Measurements from ENCODE around the gene POU4F3.
"Not testable (repeated sequence)": the region's sequence is repeated elsewhere in the genome, so short reads cannot be mapped to it uniquely, and the experiment has no call there.

Gene POU4F3

GRCh38 chr5:146338774-146339714 lies at the start of gene POU4F3:
Gene POU4F3, plus strand, starts transcription at chr5:146338839. Its CDS starts 274 bp downstream, at chr5:146339113.
- DNase-seq (ENCODE audit: low spot score), result no peak

DNA sequence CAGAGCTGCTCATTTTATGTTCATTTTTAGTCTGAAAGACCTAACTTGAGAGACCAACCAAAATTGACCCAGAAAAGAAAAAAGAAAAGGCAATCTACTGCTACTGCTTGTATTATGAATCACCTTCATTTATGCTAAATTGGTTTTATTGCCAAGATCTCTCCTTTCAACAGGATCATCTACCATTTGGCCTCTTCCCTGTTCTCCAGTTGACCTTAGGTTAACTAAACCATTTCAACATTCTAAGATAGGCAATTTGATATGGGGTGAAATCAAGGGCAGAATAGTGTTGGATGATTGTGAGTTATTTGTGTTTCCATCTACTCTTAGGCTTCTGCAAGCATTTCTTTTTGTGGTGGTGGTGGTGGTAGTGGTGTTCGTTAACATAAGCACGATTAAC lies 48.3 kb upstream of the POU4F3 start:
- no peak for DNase-seq (ENCODE audit: low spot score)

DNA sequence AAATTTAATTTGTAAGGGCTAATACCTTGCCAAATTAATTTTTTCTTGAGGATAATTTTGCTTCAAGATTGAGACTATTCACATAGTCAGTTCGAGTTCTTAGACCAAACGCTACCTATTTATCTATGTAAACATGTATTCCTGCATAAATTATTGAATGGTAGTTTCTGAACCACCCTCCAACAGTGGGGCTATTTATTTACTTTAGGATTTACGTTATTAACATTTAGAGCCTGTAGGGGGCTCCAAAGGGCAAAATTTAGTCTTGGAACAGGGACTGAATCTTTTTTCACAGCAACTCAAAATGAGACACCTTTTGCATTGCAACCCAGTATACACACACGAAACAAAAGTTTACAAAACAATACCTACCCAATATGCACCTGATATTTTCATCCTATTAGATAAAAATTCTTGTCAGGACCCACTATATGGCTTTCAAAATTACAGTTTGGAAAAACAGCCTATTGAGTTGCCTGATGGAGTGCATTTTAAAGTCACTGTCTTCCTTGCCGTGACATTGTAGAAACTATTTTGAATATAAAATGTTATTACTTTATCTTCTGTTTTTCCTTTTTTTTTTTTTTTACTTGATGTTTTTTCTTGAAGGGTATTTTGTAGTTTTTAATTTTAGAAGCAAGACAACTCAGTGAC lies 47.1 kb upstream of the POU4F3 start:
- DNase-seq (ENCODE audit: low spot score), result peak; percentile 68

DNA sequence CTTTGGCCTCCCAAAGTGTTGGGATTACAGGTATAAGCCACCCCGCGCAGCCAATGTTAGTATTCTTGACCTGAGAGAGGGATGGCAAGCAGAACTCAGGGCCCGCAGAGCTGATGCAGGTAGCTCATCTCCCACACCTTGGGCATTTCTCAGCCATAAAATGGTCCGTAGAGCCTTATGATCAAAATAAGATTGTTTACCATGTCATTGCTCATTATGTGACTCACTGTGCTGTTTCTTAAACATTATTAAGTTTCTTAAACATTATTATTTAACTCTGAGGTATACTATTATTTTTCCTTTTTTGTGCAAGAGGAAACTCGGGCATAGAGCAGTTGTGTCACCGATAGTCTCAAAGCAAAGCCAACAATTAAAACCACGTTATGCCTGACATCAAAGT lies 42.4 kb upstream of the POU4F3 start:
- no peak for DNase-seq (ENCODE audit: low spot score)

DNA sequence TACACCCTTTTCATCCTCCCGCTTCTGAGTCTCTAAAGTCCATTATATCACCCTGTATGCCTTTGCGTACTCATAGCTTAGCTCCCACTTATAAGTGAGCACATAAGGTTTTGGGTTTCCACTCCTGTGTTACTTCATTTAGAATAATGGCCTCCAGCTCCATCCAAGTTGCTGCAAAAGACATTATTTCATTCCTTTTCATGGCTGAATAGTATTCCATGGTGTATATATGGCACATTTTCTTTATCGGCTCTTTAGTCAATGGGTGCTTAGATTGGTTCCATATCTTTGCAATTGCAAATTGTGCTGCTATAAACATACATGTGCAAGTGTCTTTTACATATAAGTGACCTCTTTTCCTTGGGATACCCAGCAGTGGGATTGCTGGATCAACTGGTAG lies 39.7 kb upstream of the POU4F3 start:
- not testable (repeated sequence) for DNase-seq (ENCODE audit: low spot score)

GRCh38 chr5:146301626-146302025 lies 37.0 kb upstream of the POU4F3 start:
- DNase-seq (ENCODE audit: low spot score), result no peak

DNA sequence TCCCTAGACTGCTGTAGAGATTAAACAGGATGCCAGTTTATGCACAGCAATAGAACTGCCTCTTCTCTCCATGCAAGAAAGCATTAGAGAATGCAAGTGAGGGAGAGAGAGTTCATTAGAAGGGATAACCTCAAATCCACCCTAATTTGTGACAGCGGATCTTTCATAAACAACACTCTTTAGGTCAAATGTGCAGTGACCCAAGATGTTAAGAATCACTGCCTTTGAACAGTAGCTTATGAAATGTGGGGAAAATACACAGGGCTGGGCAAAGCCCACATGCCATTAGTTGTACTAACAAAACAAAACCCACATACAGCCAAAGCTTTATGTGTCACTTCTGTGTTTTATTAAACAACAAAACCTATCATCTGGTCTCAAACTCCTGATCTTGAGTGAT lies 36.2 kb upstream of the POU4F3 start:
- no peak for DNase-seq (ENCODE audit: low spot score)

- DNase-seq (ENCODE audit: low spot score), result no peak
These were observed 31.8 kb upstream of the POU4F3 start for GRCh38 chr5:146306838-146307237.

DNA sequence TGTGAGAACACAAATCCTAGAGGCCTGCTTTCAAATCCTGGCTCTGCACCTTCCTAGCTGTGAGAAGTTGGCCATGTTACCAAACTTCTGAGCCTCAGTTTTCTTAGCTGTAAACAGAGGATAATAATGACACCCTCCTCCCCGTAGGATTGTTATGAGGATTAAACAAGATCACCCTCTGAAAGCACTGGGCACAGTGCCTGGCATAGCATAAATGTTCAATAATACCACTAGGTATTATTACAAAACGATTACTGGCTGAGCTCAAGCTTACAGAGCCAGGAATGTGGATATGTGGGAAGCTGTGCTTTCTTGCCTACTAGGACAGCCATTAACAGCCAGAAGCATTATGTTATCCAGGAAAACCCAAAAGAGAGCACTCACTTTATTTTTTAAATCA lies 30.8 kb upstream of the POU4F3 start:
- DNase-seq (ENCODE audit: low spot score), result no peak

GRCh38 chr5:146310540-146310939 lies 28.1 kb upstream of the POU4F3 start:
- DNase-seq (ENCODE audit: low spot score), result no peak

GRCh38 chr5:146311278-146311677 lies 27.4 kb upstream of the POU4F3 start:
- no peak for DNase-seq (ENCODE audit: low spot score)

- DNase-seq (ENCODE audit: low spot score), result no peak
These were observed 25.6 kb upstream of the POU4F3 start for GRCh38 chr5:146313027-146313426.

DNA sequence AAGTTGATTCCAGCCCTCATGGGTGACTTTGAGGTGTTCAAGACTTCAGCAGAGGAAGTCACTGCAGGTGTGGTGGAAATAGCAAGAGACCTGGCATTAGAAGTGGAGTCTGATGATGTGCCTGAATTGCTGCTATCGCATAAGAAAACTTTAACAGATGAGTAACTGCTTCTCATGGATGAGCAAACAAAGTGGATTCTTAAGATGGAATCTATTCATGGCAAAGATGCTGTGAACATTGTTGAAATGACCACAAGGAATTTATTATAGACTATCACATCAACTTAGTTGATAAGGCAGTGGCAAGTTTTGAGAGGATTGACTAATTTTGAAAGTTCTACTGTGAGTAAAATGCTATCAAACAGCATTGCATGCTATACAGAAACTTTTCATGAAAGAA lies 17.1 kb upstream of the POU4F3 start:
- no peak for DNase-seq (ENCODE audit: low spot score)

DNA sequence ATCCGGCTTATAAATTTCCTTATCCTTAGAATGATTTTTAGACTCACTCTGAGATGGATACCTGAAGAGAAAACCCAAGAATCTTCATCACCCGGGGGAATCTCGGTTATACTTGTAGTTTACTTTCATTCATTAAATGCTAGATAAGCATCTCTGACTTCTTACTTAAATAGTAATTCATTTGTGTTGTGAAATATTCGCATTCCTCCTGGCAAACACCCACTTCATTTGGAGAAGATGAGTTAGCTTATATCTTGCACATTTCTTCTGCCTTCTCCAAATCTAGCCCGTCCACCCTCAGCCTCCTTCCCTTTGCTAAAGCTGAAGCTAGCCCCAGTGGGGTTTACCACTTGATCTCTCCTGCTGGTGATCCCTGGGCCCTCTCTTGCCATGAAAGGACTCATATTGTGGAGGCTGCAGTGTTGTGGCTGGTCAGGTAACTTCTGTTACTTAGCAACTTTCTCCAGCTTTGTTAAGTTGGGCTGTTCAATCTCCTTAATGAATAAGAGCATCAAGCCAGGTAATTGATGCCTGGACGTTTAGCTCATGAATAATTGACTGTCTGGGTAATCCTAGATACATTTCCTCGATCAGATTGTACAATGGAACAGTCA lies 11.3 kb upstream of the POU4F3 start:
- DNase-seq (ENCODE audit: low spot score), result no peak

- no peak for DNase-seq (ENCODE audit: low spot score)
These were observed 10.7 kb upstream of the POU4F3 start for GRCh38 chr5:146327989-146328388.

DNA sequence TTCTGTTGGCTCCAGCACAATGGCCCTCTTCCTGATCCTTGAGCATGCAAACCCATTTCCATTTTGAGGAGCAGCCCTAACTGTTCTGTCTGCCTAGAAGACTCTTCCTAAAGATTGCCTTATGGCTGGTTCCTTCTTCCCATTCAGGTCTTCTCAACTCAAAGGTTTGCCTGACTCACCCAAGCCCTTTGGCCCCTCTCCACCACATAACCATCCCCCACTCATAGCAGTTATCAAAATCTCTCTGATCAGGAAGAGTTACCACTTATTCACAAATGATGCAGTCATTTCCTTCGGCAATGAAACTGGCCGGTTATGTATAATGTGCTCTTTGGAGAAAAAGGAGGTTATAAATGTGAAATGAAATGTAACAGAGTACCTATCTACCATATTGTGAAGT lies 8.9 kb upstream of the POU4F3 start:
- DNase-seq (ENCODE audit: low spot score), result no peak

DNA sequence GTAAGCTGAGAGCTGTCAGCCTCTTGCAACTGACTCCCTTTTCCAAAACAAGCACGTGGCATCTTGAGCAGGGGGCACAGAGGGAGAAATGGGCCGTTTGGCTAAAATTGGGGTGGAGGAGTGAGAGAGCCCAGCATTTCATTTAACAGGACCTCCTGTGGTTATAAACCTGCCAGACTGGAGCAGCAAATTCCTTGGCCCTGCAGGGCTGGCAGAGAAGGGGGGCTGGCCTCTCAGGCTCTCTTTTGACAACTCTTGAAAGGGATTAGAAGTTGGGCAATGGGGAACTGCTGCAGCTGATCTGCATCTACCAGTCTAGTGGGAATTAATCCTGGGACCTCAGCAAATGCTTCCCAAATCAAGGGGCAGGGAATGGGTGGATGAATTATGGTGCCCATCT lies 7.2 kb upstream of the POU4F3 start:
- no peak for DNase-seq (ENCODE audit: low spot score)

GRCh38 chr5:146334074-146334533 lies 4.5 kb upstream of the POU4F3 start:
- no peak for DNase-seq (ENCODE audit: low spot score)

- DNase-seq (ENCODE audit: low spot score), result no peak
These were observed 2.4 kb upstream of the POU4F3 start for GRCh38 chr5:146336197-146336596.

- DNase-seq (ENCODE audit: low spot score), result no peak
These were observed 1.3 kb upstream of the POU4F3 start for GRCh38 chr5:146337264-146337904.

DNA sequence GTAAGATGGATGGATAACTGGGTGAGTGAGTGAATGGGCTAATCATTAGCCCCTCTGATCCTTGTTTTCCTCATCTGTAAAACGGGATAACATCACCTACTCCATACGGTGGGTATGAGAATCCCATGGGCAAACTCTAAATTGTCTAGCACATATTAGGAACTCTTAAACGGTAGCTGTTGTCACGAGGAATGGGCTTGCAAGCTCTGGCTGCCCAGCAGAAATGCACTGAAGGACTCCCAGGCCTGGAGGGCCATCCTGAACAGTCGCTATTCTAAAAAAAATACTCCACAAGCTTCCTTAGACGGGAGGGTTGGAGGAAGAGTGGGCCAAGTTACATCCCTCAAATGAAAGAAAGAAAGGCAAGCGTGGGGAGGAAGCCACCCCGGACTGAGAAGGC lies 711 bp upstream of the POU4F3 start:
- DNase-seq (ENCODE audit: low spot score), result no peak

DNA sequence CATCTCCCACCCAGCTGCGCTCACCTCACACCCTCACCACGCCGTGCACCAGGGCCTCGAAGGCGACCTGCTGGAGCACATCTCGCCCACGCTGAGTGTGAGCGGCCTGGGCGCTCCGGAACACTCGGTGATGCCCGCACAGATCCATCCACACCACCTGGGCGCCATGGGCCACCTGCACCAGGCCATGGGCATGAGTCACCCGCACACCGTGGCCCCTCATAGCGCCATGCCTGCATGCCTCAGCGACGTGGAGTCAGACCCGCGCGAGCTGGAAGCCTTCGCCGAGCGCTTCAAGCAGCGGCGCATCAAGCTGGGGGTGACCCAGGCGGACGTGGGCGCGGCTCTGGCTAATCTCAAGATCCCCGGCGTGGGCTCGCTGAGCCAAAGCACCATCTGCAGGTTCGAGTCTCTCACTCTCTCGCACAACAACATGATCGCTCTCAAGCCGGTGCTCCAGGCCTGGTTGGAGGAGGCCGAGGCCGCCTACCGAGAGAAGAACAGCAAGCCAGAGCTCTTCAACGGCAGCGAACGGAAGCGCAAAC lies 1.1 kb downstream of the POU4F3 start:
- no peak for DNase-seq (ENCODE audit: low spot score)
